ENCODE measurements around the gene ZBTB7A.

The ZBTB7A gene

DNA sequence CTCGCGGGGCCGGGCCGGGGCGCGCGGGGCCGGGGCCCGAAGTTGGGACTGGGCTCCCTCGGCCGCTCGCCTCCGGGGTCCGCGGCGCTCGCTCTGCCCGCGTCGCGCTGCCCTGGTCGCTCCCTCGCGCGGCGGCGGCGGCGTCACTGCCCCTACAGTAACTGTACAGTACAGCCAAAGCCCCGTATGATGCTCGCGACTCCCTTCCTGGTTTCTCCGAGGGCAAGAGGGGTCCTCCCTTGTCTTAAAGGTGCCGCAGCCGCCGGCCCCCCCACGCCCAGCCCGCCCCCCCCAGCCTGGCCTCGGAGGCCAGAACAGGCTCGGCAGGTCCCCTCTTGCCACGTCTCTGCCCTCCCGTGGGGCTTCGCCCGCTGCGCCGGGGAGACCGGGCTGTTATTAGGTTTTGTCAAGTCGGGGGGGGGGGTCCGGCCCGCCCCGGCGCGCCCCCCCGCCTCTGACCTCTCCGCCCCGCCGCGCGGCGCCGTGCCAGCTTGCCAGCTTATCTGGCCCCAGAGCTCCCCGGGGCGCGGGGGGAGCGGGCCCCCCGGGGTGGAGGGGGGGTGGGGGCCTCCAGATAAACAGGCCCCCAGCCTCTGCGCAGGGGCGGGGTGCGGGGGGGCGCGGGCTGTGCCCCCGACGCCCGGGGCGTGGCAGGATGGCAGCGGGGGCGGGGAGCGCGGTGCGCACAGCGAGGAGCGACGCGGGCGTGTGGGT is at the start of gene ZBTB7A:
Gene ZBTB7A (minus strand): TSS at position 218 of the 714 bp plus-strand sequence. CDS start 11,667 bp downstream, outside the sequence.
- FAIRE-seq, result no peak

DNA sequence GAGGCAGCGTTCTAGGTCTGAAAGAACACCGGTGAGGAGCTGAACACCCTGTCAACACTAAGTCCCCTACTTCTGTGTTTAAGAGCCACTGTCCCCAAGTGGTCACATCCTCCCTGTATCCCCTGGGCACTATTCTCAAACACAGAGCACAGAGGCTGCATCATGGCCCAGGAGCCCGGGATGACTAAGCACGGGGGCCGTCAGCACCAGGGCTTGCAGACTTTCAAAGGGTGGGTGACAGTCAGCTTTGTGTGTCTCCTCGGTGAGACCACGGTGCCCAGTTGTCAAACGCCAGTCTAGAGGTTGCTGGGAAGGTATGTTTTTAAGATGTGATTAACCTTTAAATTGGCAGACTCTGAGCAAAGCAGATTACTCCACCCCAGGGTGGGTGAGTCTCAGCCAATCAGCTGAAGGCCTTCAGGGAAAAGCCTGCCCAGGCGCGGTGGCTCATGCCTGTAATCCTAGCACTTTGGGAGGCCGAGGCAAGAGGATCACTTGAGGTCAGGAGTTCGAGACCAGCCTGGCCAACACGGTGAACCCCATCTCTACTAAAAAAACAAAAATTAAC is 49.2 kb upstream of the ZBTB7A start:
- FAIRE-seq, result no peak

DNA sequence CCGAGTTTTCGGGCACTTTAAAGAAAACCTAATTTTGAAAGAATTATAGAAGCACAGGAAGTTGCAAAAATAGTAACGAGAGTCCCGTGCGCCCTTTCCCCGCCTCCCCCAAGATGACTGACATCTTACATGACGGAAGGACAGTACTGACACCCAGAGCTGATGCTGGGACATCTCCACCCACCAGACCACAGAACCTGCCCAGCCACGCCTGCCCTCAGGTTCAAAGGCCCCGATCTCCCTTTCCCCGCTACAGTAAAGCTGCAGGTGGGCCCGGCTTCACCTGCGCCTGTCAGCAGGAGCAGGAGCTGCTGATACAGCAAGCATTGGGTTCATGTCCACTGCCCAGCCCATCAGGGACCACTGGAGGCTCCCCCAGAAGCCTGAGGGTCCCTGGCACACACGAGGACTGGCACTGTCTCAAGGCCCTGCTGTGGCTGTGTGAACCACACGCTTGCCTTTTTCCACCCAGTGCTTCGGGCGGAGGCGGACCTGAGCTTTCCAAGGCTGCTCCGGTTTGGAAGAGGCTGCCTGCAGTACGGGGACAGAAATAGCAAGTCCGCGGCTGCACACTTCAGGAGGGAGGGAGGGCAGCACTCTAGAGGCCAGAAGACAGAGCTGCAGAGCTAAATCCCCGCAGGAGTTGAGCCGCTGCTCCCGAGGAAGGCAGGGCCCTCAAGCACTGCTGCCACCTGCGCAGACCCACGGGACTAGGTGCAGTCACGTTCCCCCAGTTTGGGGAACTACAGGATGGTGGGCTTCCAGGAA is 48.5 kb upstream of the ZBTB7A start:
- no peak for FAIRE-seq

DNA sequence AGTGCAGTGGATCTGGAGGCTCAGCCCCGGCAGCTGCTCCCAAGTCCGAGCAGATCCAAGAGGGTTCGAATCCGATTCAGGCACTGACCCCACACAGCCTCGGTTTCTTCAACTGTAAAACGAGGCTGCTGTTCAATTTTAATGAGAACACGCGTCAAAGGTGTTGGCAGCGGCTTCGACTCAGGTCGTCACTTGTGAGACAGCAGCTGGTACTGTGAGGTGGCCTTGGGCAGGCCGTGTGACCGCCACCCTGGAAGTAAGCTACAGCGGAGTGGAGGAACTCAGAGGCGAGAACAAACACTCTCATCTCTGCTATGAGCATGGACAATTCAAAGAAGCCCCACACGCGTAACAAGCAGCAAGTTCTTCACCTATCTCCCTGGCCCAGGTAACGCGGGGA is 47.5 kb upstream of the ZBTB7A start:
- no peak for FAIRE-seq

DNA sequence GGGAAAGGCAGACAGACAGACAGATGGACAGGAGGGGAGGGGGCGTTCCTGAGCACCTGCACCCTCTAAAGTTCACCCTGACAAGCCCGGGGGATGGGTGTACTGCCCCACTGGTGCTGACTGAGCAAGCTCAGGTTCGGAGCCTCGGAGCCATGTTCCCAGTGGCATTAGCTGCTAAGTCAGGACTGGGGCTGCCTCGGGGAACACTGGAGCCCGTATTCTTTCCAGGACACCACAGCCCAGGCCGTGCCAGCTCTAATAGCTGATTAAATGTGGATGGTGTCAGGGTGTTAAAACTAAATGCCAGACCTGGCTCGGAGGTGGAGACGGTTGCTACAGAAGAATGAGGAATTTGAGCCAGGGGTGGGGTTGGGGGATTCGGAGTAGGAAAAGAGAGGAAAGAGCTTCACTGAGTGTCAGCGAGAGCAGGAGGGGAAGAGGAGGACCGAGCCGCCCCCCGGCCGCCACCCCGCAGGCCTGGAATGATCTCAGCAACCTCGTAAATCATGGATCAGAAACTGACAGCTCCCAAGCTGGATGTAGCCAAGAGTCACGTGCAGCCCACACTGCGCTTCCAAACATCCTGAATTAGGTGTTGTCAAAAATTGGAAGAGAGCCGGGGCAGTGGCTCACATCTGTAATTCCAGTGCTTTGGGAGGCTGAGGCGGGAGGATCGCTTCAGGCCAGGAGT is 46.8 kb upstream of the ZBTB7A start:
- FAIRE-seq, result no peak

DNA sequence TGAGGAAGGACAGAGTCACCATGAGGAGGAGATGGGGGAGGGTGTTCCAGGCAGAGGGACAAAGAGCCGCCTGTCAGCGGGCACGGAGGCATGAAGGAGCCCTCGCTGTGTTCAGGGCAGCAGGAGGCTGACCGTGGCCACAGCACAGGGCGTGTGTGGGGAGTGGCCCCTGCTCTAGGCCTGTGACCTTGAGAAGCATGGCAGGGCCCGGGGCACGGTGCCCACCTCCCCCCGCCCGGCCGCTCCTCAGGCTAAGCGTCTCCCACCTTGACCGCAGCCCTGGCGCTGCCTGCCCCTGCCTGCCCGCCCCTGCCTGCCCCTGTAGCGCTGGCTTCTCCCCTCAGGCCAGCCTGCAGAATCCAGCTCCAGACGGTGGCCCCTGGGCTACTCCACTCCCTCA is 45.7 kb upstream of the ZBTB7A start:
- no peak for FAIRE-seq

DNA sequence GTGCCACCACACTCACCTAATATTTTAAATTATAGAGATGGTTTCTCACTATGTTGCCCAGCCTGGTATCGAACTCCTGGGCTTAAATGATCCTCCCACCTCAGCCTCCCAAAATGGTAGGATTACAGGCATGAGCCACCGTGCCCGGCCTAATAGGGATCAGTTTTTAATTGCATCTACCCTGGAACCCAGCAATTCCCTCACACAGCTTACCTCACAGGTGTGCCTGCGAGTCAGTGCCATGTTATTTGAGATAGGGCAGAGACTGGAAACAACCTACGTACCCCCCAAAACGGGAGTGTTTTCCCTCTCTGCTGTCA is 42.9 kb upstream of the ZBTB7A start:
- no peak for FAIRE-seq

DNA sequence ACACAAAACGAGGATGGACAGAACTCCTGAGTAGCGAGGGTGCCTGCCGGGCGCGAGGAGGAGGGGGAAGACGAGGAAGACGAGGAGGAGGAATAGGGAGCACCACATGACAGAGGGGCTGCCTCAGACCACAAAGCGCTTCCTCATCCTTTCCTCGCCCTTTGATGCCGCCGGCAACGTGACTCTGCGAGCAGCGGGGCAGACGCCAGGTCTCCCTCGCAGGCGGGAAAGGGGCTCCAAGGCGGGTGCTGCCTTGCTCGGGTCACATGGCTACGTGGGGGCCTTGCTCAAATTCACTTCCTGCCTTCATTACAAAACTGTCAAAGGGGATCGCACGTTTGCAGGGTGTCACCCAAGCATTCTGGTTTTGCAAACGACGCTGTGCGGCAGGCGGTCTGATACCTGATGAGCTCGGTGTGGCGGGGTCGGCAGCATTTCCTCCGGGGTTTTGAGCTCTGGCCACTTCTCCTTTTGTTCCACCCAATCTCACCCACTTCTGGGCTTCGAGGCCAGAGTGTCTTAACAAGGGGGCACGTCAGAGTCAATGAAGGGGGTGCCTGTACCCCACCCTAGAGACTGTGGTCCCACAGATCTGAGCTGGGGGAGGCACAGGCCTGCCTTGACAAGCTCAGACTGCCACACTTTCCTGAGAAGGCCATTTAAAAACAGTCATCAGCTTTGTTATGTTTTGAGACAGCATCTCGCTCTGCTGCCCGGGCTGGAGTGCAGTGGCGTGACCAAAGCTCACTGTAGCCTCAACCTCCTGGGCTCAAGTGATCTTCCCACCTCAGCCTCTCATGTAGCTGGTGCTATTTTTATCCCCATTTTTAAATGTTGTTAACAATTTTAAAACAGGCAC is 42.3 kb upstream of the ZBTB7A start:
- FAIRE-seq, result no peak

DNA sequence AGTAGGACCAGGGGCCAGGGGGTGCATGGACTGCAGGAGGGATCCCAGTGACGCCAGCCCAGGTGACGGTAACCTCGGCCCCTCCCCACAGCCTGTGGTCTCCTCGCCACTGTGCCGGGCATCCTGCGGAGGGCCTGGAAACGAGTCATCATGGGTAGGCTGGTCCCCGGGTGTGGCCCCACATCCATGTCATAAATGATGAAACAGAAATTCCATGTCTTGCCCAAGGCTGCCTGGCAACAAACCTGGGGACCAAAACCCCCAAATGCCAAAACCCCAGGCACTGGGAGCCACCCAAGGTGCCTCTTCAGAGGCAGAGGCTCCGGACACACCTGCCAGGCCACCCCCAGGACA is 36.4 kb upstream of the ZBTB7A start:
- no peak for FAIRE-seq

DNA sequence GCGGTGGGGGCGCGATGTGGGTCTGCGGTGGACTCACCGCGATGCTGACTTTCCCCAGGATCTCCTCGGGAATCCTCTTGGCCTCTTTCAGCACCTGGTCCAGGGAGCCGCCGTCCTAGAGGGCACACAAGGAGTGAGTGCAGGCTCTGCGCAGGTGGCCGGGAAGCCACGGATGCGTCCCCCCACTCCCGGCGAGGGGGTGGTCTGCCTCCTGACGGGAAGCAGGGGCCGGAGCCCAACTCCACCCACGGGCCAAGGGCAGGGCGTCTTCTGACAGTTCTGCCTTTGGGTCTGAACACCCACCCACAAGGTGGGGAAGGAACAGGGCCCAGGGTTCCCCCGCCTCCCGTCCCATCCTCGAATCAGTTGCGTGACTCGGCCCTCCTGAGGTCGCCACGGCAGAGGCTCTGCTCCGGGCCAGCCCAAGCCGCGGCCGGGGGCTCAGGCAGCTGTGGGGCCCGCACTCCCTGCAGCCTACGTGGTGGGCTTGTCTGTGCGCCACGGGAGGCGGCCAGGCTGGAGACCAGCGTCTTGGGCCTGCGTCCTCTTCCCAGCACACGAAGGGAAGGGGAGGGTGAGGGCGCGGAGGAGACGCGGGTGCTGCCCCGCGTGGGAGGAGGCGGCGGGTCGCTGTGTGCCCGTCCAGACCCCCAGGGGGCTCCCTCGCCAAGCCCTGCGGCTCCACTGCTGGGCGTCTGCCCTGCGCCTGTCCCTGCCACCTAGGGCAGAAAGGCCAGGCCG is 35.8 kb upstream of the ZBTB7A start:
- no peak for FAIRE-seq

DNA sequence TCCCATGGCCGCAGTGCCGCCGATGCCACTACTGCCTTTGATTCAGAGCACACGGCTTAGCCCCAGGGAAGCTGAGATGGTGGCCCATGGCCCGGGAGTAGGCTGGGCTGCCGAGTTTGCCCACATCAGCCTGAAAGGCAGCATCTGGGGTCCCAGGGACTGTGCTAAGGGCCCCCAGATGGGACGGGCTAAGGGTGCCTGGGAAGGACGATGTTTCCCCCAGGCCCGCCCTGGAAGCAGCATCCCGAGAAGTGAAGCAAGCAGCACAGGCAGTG is 34.7 kb upstream of the ZBTB7A start:
- FAIRE-seq, result no peak

DNA sequence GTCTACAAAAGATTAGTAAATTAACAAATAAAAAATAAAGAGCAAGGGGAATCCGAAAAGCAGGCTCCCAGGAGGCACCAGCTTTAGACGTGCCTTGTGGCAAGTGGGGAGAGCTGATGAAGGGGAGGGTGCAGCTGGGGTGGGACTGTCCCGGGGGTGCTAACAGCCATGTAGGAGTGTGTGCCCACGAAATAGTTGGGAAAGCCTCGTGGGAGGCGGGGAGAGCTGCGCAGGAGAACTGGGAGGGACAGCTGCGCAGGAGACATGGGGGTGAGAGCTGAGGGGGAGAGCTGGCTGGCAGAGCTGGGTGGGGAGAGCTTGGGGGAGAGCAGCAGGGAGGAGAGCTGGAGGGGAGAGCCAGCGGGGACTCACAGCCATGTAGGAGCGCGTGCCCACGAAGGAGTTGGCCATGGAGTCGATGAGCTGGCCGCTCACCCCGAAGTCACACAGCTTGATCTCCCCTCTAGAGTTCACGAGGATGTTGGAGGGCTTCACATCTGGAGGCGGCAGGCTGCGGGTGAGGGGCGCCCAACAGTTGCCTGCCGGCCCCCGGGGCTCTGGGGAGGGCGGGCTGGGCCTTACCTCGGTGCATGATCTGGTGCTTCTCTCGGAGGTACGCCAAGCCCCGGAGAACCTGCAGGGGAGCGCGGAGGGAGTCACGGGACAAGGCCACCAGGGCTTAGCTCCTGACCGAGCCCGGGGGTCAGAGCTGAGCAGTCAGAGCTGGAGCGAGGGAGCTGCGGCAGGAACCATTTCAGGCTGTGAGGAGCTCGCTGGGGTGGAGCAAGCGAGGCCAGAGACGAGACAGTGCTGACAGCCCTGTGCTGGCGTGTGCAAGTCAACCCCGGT is 34.2 kb upstream of the ZBTB7A start:
- FAIRE-seq, result no peak

DNA sequence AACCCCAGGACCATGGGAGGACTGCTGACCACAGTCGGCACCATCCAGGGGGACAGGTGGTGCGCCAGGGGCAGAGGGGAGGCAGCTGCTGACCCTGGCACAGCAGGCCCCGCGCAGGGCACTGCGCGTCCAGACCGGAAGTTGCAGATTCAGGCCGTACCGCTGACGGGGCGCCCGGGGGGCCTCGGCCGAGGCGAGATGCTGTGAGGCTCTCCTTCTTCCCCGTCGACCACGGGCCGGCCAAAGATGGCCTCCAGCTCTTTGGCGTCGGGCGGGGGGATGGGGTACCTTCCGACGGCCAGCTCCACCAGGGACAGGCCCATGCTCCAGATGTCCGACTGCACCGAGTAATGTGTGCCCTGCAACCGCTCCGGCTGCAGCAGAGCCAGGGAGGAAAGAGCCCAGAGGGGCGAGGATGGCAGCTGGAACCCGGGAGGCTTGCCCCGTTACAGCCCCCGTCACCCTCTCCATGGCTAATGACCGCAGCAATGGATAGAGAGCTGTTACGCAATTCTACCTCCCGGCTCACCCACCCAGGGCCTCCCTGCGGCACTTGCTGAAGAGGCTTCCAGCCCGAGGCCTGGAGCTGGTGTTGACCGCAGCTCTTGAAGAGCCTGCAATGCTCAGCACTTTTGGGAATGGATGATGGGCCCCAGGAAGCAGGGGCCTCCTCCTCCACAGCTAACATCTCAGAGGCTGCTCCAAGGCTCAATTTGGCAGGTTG is 32.5 kb upstream of the ZBTB7A start:
- FAIRE-seq, result no peak

DNA sequence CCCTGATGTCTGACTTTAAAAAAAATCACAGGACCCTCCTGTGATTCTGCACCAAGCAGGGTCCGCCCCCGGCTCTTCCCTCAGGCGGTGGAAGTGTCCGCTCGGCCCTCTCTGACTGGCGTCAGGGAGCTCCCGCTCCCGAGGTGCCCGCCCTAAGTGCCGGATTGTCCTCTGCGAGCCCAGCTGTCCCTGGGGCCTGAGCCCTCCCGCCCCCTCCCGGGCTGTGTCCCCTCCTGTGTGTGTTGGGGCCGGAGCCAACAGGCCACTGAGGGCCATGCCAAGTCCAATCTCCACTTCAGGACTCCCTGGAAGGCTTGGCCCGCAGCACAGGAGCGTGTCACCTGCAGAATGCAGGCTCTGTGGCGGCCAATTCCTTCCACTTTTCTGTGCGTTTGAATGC is 31.8 kb upstream of the ZBTB7A start:
- no peak for FAIRE-seq

DNA sequence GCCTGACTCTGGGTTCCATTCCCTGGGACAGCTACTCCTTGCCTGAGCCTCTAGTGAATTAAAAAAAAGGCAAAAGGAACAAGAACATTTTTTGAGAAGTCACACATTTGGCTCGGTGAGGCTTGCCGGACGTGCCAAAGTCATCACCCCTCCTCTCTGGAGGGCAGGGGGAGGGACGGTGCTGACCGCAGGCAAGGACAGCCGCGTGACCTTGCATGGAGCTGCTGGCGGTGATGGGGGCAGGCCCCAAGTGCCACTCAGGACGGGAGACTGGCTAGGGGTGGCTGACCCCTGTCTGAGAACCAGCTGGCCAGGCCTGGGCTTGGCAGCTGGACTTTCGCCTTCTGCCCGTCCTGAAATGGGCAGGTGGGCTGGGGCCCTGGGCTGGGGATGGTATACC is 30.8 kb upstream of the ZBTB7A start:
- no peak for FAIRE-seq

DNA sequence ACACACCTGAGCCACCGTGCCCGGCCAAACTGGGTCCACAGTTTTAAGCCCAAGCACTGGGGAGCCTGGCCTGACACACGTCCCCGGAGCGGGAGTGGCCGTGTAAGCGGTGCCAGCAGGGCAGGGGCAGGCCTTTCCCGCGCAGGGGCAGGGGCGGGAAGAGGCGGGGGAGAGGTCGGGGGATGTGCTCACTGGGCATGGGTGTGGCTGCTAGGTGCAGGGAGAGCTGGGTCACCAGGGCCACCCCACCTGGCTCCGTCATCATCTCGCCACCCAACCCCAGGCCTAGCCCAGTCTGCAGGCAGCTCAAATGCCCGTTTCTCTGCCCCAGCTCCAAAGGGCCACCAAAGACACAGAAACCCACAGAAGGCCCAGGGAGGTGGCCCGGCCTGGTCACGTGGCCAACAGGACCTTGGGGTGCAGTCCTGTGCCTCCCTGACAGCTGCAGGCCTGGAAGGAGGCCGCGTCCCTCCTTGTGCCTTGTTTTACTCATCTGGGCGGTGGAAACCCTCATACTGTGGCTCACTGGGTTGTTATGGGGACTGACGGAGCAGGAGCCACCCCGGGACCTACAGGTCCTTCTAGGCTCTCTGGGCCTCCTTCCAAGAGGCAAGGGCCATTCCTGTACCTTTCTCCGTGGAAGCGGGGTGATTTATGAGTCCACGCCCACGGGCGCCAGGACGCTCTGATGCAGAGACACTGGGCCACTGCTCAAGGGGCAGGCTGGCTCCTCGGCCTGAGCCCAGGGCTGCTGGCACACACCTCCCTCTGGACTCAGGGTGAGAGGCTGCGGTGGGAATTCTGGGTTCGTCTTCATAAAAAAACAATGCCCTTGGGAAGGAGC is 29.6 kb upstream of the ZBTB7A start:
- no peak for FAIRE-seq

DNA sequence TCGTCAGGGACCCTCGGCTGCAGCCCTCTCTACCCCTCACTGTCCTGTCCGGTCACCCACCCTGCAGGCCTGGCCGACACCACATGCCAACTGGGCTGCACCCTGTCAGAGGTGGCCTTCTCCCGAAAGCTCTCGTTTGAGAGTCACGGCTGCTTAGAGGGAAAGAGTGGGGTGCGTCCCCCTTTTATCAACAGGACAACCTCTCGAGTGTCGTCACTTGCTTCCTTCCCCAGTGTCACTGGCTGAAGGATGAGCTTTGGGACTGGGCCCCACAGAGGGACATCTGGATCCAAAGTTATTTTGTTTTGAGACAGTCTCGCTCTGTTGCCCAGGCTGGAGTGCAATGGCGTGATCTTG is 28.8 kb upstream of the ZBTB7A start:
- FAIRE-seq, result no peak

DNA sequence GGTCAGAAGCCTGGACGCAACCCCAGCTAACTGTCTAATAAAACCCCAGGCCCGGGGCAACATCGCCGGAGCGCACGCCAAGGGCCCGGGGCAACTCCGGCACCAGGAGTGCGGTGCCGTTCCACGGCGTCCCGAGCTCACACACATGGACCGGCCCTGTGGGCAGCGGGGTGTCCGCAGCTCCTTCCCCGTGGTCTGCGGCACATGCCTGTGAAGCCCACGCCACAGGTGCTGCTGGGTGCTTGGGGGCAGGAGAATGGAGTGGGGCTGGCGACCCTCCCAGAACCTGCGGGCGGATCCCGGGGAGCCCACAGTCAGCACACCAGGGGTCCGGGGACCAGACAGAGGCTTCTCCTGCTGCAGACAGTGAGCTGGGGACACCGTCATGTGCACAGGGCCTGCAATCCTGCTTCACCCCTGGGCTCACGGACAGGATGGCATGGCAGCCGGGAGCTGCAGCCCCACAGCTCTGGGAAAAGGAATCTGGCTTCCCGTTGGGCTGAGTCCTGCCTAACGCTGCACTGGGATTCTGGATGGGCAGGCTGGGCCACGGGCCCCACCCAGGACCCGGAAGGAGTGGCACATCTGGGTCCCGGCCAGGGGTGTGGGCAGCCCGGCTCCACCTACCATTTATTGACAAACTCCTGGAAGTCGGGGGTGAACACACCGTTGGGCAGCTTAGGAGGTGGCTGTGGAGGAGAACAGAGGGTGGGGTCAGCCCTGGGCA is 28.2 kb upstream of the ZBTB7A start:
- no peak for FAIRE-seq

DNA sequence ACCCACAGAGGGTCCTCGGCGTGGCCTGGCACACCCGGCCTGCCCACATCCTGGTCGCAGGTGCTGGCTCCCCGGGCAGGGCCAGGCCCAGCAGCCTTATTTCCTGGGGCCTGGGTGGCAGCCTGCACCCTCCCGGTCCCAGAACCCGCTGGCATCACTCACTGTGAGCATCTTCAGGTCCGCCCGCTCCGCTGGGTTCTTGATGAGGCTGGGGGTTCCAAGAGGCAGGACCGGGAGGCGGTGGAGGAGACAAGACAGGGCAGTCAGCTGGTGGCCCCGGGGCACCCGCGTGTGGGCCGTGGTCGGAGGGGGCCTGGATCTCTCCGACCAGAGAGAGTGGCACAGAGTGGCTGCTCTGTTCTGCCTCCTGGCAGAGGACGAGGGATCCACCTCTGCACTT is 27.6 kb upstream of the ZBTB7A start:
- FAIRE-seq, result no peak
